OCI-LY7 (cell line): ENCODE results near the gene SCRT2. TPM values are rescaled to one million over a fixed set of nuclear protein-coding genes. Genes with fewer than 3 reads are reported as not detected.

ENCODE experiments used
- BruUV-seq: library from RNA; stranded (reverse); fragments of 400-500 nt; replicated peaks from 2 replicates; lab custom pipeline; 2021; lab: Mats Ljungman, UMichigan
- CTCF ChIA-PET: fragments of 300-600 bp; sonication (Branson Sonifier 250); formaldehyde crosslinking; loops from one replicate; lab custom pipeline; 2022; ENCODE audit warnings: antibody characterized with exemption; ENCODE audit not compliant: unreplicated experiment; lab: Charles Lee
- POLR2A ChIA-PET: fragments of 300-600 bp; sonication (Branson Sonifier 250); formaldehyde crosslinking; loops from one replicate; lab custom pipeline; 2022; ENCODE audit warnings: antibody characterized with exemption; lab: Charles Lee
- DNase-seq: peaks from one replicate; pipeline ENCODE4 v3.0.0-alpha.2; 2015; ENCODE audit warnings: low spot score
- H2AFZ ChIP-seq: fragments of 200-600 bp; sonication (generic), shearing (Covaris generic); 2 replicates; pipeline ENCODE4 v1.6.1; 2014; ENCODE audit warnings: mild to moderate bottlenecking, antibody characterized with exemption, low read length, moderate library complexity
- H3K27ac ChIP-seq: fragments of 200-600 bp; sonication (generic); 2 replicates; pipeline ENCODE4 v1.5.1; 2014; ENCODE audit warnings: mixed run types, low read depth, mild to moderate bottlenecking, moderate library complexity, low read length, inconsistent platforms; ENCODE audit not compliant: poor library complexity, severe bottlenecking
- H3K36me3 ChIP-seq: fragments of 200-600 bp; sonication (generic); 2 replicates; pipeline ENCODE4 v1.6.1; 2014; ENCODE audit warnings: mild to moderate bottlenecking, antibody characterized with exemption, low read length, moderate library complexity, mixed read lengths; ENCODE audit not compliant: insufficient read depth
- H3K4me1 ChIP-seq: fragments of 200-600 bp; sonication (generic); 2 replicates; pipeline ENCODE4 v1.5.1; 2014; ENCODE audit warnings: mild to moderate bottlenecking, low read length; ENCODE audit not compliant: insufficient read depth, poor library complexity, severe bottlenecking
- H3K4me2 ChIP-seq: fragments of 200-600 bp; sonication (generic); 2 replicates; pipeline ENCODE4 v1.6.1; 2014; ENCODE audit warnings: mild to moderate bottlenecking, low read length
- H3K4me3 ChIP-seq: fragments of 200-600 bp; sonication (generic); 2 replicates; pipeline ENCODE4 v1.5.1; 2014; ENCODE audit warnings: mild to moderate bottlenecking, low read depth, low read length; ENCODE audit not compliant: poor library complexity, severe bottlenecking
- H3K79me2 ChIP-seq: fragments of 200-600 bp; sonication (generic); 2 replicates; pipeline ENCODE4 v1.6.1; 2016; ENCODE audit warnings: low read depth, mild to moderate bottlenecking, low read length, moderate library complexity, mixed read lengths; ENCODE audit not compliant: insufficient read depth
- H3K9me2 ChIP-seq: fragments of 200-600 bp; sonication (generic); 2 replicates; pipeline ENCODE4 v1.6.1; 2016; ENCODE audit warnings: mild to moderate bottlenecking, low read length, mixed read lengths; ENCODE audit not compliant: insufficient read depth
- H3K9me3 ChIP-seq: fragments of 200-600 bp; sonication (generic); 2 replicates; pipeline ENCODE4 v1.6.1; 2014; ENCODE audit warnings: mild to moderate bottlenecking, mixed run types, low read length, mixed read lengths
- H4K20me1 ChIP-seq: fragments of 200-600 bp; sonication (generic); 2 replicates; pipeline ENCODE4 v1.6.1; 2014; ENCODE audit warnings: mild to moderate bottlenecking, antibody characterized with exemption, low read length, moderate library complexity, mixed read lengths; ENCODE audit not compliant: insufficient read depth
- CTCF ChIP-seq: fragments of 200-600 bp; sonication (generic); conservative IDR thresholded peaks from 2 replicates; pipeline ENCODE4 v1.5.1; 2014; ENCODE audit warnings: mild to moderate bottlenecking, antibody characterized with exemption, low read length, moderate library complexity, mixed read lengths
- EZH2phosphoT487 ChIP-seq: fragments of 200-600 bp; sonication (generic); IDR thresholded peaks from 2 replicates; pipeline ENCODE4 v1.6.1; 2018; ENCODE audit warnings: low read depth, borderline replicate concordance, mild to moderate bottlenecking, mixed run types, antibody characterized with exemption, low read length, moderate library complexity, mixed read lengths
- intact Hi-C: fragments of 100-400 bp; cut with micrococcal nuclease; formaldehyde crosslinking; loops from one replicate; pipeline ENCODE4 v1.10.0; 2022; ENCODE audit not compliant: unreplicated experiment
- total RNA-seq, 2 experiments: library from RNA; depleted of rRNA in 1 of 2; stranded (reverse); fragments of >200 nt in 1 of 2; shearing (Covaris generic) in 1 of 2; gene quantifications; 2 replicates each; pipeline ENCODE4 v1.2.3, GENCODE V29; 2014 to 2022

SCRT2 gene
- total RNA-seq, 2 experiments from 2014 or later = not detected

DNA sequence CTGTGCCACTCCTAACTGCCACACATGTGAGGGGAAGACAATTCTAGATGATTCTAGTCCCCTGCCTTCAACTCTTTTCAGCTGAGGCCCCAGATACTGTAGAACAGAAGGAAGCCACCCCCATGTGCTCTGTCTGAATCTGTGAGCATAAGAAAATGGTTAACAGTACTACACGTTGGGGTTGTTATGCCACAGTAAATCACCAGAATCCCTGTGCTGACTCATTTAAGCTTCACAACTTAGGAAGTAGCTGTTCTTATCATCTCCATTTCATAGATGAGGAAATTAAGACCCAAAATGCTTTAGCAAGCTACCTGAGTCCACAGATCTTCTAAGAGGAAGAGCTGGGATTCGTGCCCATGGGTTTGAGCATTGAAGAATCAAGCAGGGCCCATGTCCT lies 27.4 kb upstream of the SCRT2 start:
- H3K79me2 ChIP-seq = no peaks in the 10 kb centered on the region
- no peaks in the 10 kb centered on the region for H4K20me1 ChIP-seq
- H3K9me3 ChIP-seq = no peaks in the 10 kb centered on the region
- no peak for DNase-seq
- no TSS peak for BruUV-seq
- H3K4me3 ChIP-seq = no peak overlapping the region
- no peaks in the 10 kb centered on the region for H3K9me2 ChIP-seq
- intact Hi-C loops = no loop called here
- H3K4me1 ChIP-seq = no peaks in the 10 kb centered on the region
- ChIA-PET POLR2A (no interaction called here), CTCF (no interaction called here)
- no peak for TF ChIP-seq EZH2phosphoT487
- TF ChIP-seq CTCF = no peak
- H3K4me2 ChIP-seq = no peak overlapping the region
- no peak overlapping the region for H2AFZ ChIP-seq
- no peaks in the 10 kb centered on the region for H3K36me3 ChIP-seq
- H3K27ac ChIP-seq = no peak overlapping the region

DNA sequence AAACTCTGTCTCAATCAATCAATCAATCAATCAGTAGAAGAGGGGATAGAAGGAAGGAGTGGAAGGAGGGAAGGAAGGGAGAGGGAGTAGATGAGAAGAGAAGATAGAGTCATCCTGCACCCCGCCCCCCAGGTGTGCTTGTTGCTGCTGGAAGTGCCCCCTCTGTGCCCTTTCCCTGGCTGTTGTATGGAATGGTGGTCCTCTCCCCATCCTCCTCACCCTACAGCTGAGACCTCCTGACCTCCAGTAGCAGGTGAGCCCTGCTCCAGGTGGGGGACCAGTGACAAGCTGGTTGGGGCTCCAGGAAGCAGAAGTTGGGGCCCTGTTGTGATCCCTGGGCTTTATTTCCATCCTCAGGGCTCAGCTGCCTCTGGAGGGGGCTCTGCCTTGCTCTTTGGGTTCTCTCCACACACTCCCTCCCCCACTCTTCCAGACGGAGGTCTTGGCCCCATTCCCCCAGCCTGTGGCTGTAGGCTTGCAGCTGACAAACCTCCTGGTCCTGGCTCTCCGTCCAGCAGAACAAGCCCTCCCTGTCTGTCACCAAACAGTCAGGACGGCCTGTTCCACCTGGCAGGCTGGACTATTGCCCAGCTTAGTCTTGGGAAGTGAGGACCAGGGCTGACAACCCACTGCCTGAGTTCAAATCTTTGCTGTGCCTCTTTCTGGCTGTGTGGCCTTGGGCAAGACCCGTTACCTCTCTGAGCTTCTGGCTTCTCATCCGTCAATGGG lies 26.0 kb upstream of the SCRT2 start:
- H3K36me3 ChIP-seq = no peaks in the 10 kb centered on the region
- no peak for DNase-seq
- ChIA-PET CTCF (no interaction called here), POLR2A (no interaction called here)
- H3K27ac ChIP-seq = no peak overlapping the region
- no TSS peak for BruUV-seq
- H4K20me1 ChIP-seq = no peaks in the 10 kb centered on the region
- H3K9me3 ChIP-seq = no peaks in the 10 kb centered on the region
- H3K4me2 ChIP-seq = no peak overlapping the region
- no peaks in the 10 kb centered on the region for H3K9me2 ChIP-seq
- intact Hi-C loops = no loop called here
- no peak overlapping the region for H3K4me3 ChIP-seq
- H2AFZ ChIP-seq = no peak overlapping the region
- no peaks in the 10 kb centered on the region for H3K79me2 ChIP-seq
- TF ChIP-seq EZH2phosphoT487 (no peak), CTCF (no peak)
- no peaks in the 10 kb centered on the region for H3K4me1 ChIP-seq

- intact Hi-C loops = no loop called here
- Histone ChIP-seq H3K4me1 (no peaks in the 10 kb centered on the region), H3K27ac (no peak overlapping the region), H3K36me3 (no peaks in the 10 kb centered on the region), H3K9me2 (no peaks in the 10 kb centered on the region), H3K9me3 (no peaks in the 10 kb centered on the region), H3K4me3 (no peak overlapping the region), H2AFZ (no peak overlapping the region), H4K20me1 (no peaks in the 10 kb centered on the region), H3K4me2 (no peak overlapping the region), H3K79me2 (no peaks in the 10 kb centered on the region)
- ChIA-PET CTCF (no interaction called here), POLR2A (interaction anchor here (0.6 kb wide), 1 partner anchor 1820 kb away, joined by 3 read pairs; no protein-coding TSS in a partner anchor)
- DNase-seq = no peak
- no peak for TF ChIP-seq EZH2phosphoT487
- TF ChIP-seq CTCF = no peak
- no TSS peak for BruUV-seq
Measured at GRCh38 chr20:699811-700338, 24.3 kb upstream of the SCRT2 start.
